ENCODE results near the gene PDIA4.

Gene PDIA4

DNA sequence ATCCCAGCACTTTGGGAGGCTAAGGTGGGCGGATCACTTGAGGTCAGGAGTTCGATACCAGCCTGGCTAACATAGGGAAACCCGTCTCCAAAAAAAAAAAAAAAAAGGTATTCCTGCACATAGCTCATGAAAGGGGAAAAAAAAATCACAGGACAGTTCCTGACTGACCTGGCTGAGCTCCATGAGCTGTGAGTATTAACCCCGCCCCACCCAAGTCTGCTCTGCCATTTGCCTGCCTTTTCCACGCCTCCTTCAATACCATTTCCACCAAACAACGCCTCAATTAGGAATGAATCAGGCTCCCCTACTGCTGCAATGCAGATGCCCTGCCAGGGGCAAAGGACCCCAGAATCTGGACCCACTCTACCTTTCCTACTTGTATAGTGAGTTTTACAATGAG lies 55.0 kb downstream of the PDIA4 start:
- no peaks in the 10 kb centered on the region for H3K4me1 ChIP-seq
- TF ChIP-seq, protein P1, sequence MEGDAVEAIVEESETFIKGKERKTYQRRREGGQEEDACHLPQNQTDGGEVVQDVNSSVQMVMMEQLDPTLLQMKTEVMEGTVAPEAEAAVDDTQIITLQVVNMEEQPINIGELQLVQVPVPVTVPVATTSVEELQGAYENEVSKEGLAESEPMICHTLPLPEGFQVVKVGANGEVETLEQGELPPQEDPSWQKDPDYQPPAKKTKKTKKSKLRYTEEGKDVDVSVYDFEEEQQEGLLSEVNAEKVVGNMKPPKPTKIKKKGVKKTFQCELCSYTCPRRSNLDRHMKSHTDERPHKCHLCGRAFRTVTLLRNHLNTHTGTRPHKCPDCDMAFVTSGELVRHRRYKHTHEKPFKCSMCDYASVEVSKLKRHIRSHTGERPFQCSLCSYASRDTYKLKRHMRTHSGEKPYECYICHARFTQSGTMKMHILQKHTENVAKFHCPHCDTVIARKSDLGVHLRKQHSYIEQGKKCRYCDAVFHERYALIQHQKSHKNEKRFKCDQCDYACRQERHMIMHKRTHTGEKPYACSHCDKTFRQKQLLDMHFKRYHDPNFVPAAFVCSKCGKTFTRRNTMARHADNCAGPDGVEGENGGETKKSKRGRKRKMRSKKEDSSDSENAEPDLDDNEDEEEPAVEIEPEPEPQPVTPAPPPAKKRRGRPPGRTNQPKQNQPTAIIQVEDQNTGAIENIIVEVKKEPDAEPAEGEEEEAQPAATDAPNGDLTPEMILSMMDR (IDR thresholded peaks at IDR 0.05; ENCODE audit: low read depth, low read length): no peak
- no peak for DNase-seq
- no peaks in the 10 kb centered on the region for H3K9me3 ChIP-seq
- H3K36me3 ChIP-seq: no peaks in the 10 kb centered on the region
- no peak overlapping the region for H3K4me3 ChIP-seq (ENCODE audit: low read depth, low read length)
- no peaks in the 10 kb centered on the region for H3K27me3 ChIP-seq

DNA sequence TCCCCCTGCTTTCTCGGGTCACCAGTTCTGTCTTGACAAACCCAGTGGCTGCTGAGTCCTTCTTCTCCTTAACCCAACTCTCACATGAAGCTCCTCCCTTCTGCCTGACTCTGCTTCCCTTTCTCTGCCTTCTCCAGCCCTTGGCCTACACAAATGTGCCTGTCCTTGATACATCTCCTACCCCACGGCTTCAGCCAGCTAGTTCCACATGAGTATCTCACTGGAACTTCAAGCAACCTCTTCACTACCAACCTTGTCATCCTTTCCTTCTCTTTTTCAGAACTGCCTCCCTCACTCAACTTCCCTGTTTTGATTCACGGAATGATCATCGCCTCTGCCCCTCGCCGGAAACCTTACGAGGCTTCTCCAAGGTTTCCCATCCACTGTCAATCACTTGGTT lies 55.9 kb downstream of the PDIA4 start:
- H3K4me1 ChIP-seq: no peaks in the 10 kb centered on the region
- DNase-seq: no peak
- no peaks in the 10 kb centered on the region for H3K27me3 ChIP-seq
- TF ChIP-seq, protein P1 (IDR thresholded peaks at IDR 0.05; ENCODE audit: low read depth, low read length): no peak
- no peak overlapping the region for H3K4me3 ChIP-seq (ENCODE audit: low read depth, low read length)
- no peaks in the 10 kb centered on the region for H3K36me3 ChIP-seq
- no peaks in the 10 kb centered on the region for H3K9me3 ChIP-seq

DNA sequence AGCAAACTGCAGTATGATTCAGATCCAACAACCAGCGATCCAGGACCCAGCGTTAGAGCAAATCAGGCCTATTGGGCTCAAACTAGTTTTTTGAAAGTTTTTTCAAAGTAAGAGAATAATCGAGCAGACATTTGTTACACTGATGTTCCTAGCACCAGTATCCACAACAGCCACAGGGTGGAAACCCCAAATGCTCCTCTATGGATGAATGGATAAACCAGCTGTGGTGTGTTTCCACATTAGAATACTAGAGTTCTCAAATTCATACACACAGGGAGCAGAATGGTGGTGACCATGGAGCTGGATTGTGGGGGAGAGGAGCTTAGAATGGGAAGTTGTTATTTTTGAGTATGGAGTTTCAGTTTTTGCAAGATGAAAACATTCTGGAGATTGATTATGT lies 60.7 kb downstream of the PDIA4 start:
- H3K9me3 ChIP-seq: no peaks in the 10 kb centered on the region
- no peaks in the 10 kb centered on the region for H3K4me1 ChIP-seq
- DNase-seq: no peak
- no peak overlapping the region for H3K4me3 ChIP-seq (ENCODE audit: low read depth, low read length)
- no peaks in the 10 kb centered on the region for H3K27me3 ChIP-seq
- H3K36me3 ChIP-seq: no peaks in the 10 kb centered on the region
- TF ChIP-seq, protein P1 (IDR thresholded peaks at IDR 0.05; ENCODE audit: low read depth, low read length): no peak

DNA sequence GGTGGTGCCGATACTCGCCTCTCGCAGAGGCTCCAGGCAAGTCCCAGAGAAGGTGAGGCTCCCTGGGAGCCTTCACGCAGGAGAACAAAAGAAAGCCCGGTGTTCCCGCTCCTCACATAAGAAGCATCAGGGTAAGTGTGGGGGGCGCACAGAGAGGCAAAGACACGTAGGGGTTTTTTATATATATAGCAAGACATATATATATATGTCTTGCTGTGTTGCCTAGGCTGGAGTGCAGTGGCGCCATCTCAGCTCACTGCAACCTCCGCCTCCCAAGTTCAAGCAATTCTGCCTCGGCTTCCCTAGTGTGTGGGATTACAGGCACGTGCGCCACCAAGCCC lies 61.3 kb downstream of the PDIA4 start:
- TF ChIP-seq, protein P1 (IDR thresholded peaks at IDR 0.05; ENCODE audit: low read depth, low read length): no peak
- Histone ChIP-seq H3K4me1 (no peaks in the 10 kb centered on the region), H3K4me3 (ENCODE audit: low read depth, low read length) (peak overlapping the region; percentile 38), H3K27me3 (no peaks in the 10 kb centered on the region), H3K9me3 (no peaks in the 10 kb centered on the region), H3K36me3 (no peaks in the 10 kb centered on the region)
- no peak for DNase-seq

DNA sequence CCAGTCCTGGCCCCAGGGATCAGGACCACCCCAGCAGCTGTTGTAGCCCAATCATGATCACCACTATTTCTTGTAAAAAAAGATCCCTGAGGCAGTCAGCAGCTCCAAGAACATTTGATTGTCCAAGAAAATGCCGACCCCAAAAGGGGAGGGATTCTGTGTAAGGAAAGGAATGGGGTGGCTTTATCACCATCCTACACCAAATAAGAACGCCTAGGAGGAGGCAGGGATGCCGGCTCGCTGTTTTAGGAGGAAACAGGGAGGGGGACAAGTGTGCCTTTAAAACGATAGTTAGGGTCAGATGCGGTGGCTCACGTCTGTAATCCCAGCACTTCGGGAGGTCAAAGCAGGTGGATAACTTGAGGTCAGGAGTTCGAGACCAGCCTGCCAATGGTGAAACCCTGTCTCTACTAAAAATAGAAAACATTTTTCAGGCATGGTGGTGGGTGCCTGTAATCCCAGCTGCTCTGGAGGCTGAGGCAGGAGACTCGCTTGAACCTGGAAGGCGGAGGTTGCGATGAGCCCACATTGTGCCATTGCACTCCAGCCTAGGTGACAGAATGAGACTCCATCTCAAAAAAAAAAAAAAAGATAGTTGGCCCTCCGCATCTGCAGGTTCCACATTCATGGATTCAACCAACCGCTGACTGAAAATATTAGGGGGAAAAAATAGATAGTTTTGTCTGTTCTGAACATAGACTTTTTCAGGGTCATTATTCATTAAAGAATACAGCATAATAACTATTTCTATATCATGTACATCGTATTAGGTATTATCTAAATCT lies 63.6 kb downstream of the PDIA4 start:
- Histone ChIP-seq H3K36me3 (no peaks in the 10 kb centered on the region), H3K9me3 (no peaks in the 10 kb centered on the region), H3K4me1 (no peaks in the 10 kb centered on the region), H3K4me3 (ENCODE audit: low read depth, low read length) (peak overlapping the region; percentile 82), H3K27me3 (no peaks in the 10 kb centered on the region)
- TF ChIP-seq, protein P1 (IDR thresholded peaks at IDR 0.05; ENCODE audit: low read depth, low read length): no peak
- DNase-seq: no peak

DNA sequence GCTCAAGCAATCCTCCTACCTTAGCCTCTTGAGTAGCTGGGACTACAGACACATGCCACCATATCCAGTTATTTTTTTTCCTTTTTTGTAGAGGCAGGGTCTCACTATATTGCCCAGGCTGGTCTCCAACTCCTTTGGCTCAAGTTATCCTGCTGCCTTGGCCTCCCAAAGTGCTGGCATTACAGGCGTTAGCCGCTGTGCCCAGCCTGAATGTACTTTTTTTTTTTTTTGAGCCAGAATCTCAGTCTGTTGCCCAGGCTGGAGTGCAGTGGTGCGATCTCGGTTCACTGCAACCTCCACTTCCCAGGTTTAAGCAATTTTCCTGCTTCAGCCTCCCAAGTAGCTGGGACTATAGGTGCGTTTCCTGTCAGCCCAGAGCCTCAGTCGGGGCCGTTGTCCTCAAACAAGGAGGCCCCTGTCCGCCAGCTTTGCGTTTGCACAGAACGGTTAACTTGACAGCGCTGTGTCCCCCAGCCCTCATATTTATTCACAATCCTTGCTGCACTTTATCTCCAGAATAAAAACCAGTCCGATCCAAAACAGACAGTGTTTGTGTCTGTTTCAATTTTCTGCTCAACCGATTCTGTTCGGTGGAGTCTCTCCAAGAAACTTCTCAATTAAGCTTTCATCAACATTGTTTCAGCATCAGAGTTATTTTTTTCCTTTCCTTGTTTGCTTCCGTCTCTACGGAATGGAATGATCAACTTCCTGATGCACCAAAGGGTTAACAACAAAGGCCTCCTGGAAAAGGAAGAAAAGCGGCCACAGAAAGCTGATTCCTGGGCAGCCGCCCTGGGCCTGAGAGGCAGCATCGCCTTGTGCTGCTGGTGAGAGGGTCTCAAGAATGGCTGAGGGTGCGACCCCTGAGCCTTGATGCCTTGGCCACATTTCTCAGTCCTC lies 64.5 kb downstream of the PDIA4 start:
- H3K4me3 ChIP-seq (ENCODE audit: low read depth, low read length): peak overlapping the region; percentile 82
- H3K9me3 ChIP-seq: no peaks in the 10 kb centered on the region
- TF ChIP-seq, protein P1 (IDR thresholded peaks at IDR 0.05; ENCODE audit: low read depth, low read length): no peak
- H3K27me3 ChIP-seq: no peaks in the 10 kb centered on the region
- no peaks in the 10 kb centered on the region for H3K4me1 ChIP-seq
- H3K36me3 ChIP-seq: no peaks in the 10 kb centered on the region
- peak; percentile 35 for DNase-seq

All from BE2C (cell line).